H1 (cell line): ENCODE measurements around the gene KLHL33. TPM values are rescaled to one million over a fixed set of nuclear protein-coding genes. Genes with fewer than 3 reads are reported as not detected.

ENCODE experiments used
- CTCF ChIA-PET: fragments of 300-600 bp; sonication (Branson Sonifier 250); formaldehyde crosslinking; loops from one replicate; lab custom pipeline; 2021; ENCODE audit not compliant: partially characterized antibody; lab: Charles Lee
- POLR2A ChIA-PET: fragments of 300-600 bp; sonication (Branson Sonifier 250); formaldehyde crosslinking; loops from one replicate; lab custom pipeline; 2021; ENCODE audit warnings: inconsistent platforms; ENCODE audit not compliant: partially characterized antibody; lab: Charles Lee
- DNase-seq, 2 experiments: peaks; one replicate each; pipeline versions ENCODE4 v3.0.0 to v3.0.0-alpha.2; 2010 to 2022; ENCODE audit warnings: low spot score in 2 of 2, low read depth in 1 of 2, mixed read lengths in 1 of 2
- FAIRE-seq: peaks from 2 replicates; lab custom pipeline; 2011; peaks lifted over from hg19 to GRCh38; lab: Jason Lieb, UNC
- H2AFZ ChIP-seq: 2 replicates; pipeline ENCODE4 v1.8.1; 2012; ENCODE audit warnings: low read length, inconsistent platforms
- H2AK5ac ChIP-seq: 2 replicates; pipeline ENCODE4 v1.6.1; 2013; ENCODE audit warnings: low read depth, low read length
- H2BK120ac ChIP-seq: replicated peaks from 2 replicates; pipeline ENCODE3; 2013; ENCODE audit warnings: low read depth, low read length, inconsistent platforms
- H2BK12ac ChIP-seq: 2 replicates; pipeline ENCODE4 v1.6.1; 2013; ENCODE audit warnings: low read depth, low read length
- H2BK15ac ChIP-seq: 2 replicates; pipeline ENCODE4 v1.6.1; 2013; ENCODE audit warnings: low read length
- H2BK20ac ChIP-seq: 2 replicates; pipeline ENCODE4 v1.6.1; 2013; ENCODE audit warnings: low read length
- H2BK5ac ChIP-seq: 2 replicates; pipeline ENCODE4 v1.6.1; 2013; ENCODE audit warnings: low read depth, low read length
- H3K14ac ChIP-seq: 2 replicates; pipeline ENCODE4 v1.6.1; 2013; ENCODE audit warnings: inconsistent platforms; ENCODE audit not compliant: insufficient read length
- H3K18ac ChIP-seq: 2 replicates; pipeline ENCODE4 v1.6.1; 2013; ENCODE audit warnings: low read length; ENCODE audit errors: extremely low read depth
- H3K23ac ChIP-seq: 2 replicates; pipeline ENCODE4 v1.6.1; 2013; ENCODE audit warnings: inconsistent platforms; ENCODE audit not compliant: insufficient read length
- H3K23me2 ChIP-seq: 2 replicates; pipeline ENCODE4 v1.6.1; 2013; ENCODE audit warnings: low read depth, low read length
- H3K27ac ChIP-seq: 2 replicates; pipeline ENCODE4 v1.6.1; 2011; ENCODE audit warnings: low read depth, low read length, inconsistent platforms
- H3K27me3 ChIP-seq, 4 experiments: replicated peaks in 1 of 4; 1 replicate in 1 of 4; 2 replicates in 3 of 4; pipeline versions ENCODE4 v1.6.1 to v1.8.1; 2011 to 2013; ENCODE audit warnings: low read length in 3 of 4, mild to moderate bottlenecking in 3 of 4, inconsistent platforms in 2 of 4, mixed read lengths in 2 of 4, moderate library complexity in 1 of 4; ENCODE audit not compliant: control insufficient read depth in 3 of 4, insufficient read depth in 3 of 4; ENCODE audit errors: extremely low read depth in 1 of 4
- H3K36me3 ChIP-seq, 4 experiments: 2 replicates each; pipeline versions ENCODE4 v1.6.1 to v1.8.1; 2011 to 2013; ENCODE audit warnings: mild to moderate bottlenecking in 4 of 4, low read length in 3 of 4, moderate library complexity in 2 of 4, control low read depth in 1 of 4, inconsistent platforms in 1 of 4; ENCODE audit not compliant: insufficient read depth in 4 of 4, control insufficient read depth in 2 of 4
- H3K4ac ChIP-seq: replicated peaks from 2 replicates; pipeline ENCODE3; 2013; ENCODE audit warnings: low read length, low read depth, mixed read lengths, inconsistent platforms; ENCODE audit not compliant: insufficient read length
- H3K4me1 ChIP-seq, 4 experiments: replicated peaks in 1 of 4; 1 replicate in 1 of 4; 2 replicates in 3 of 4; pipeline versions ENCODE4 v1.6.1 to v1.8.1; 2011 to 2013; ENCODE audit warnings: low read length in 3 of 4, inconsistent platforms in 2 of 4, mixed read lengths in 1 of 4; ENCODE audit not compliant: insufficient read depth in 4 of 4, control insufficient read depth in 3 of 4
- H3K4me2 ChIP-seq, 2 experiments: 2 replicates each; pipeline versions ENCODE4 v1.6.1 to v1.8.1; 2011 to 2013; ENCODE audit warnings: low read depth in 2 of 2, low read length in 2 of 2, control low read depth in 1 of 2, inconsistent platforms in 1 of 2, mild to moderate bottlenecking in 1 of 2; ENCODE audit not compliant: insufficient read depth in 1 of 2
- H3K4me3 ChIP-seq, 4 experiments: fragments of 200-600, 300-600 bp in 1 of 4; sonication (generic), shearing (Covaris generic), sonication (Bioruptor Twin) in 1 of 4; 2 replicates each; pipeline versions ENCODE4 v1.5.1 to v1.8.1; 2011 to 2016; ENCODE audit warnings: low read length in 4 of 4, low read depth in 3 of 4, control low read depth in 2 of 4, inconsistent platforms in 2 of 4, mild to moderate bottlenecking in 2 of 4, mixed read lengths in 1 of 4, moderate library complexity in 1 of 4; ENCODE audit not compliant: insufficient read depth in 2 of 4; ENCODE audit errors: extremely low read depth in 1 of 4
- H3K56ac ChIP-seq: replicated peaks from 2 replicates; pipeline ENCODE3; 2013; ENCODE audit warnings: low read depth, mild to moderate bottlenecking, mixed read lengths, low read length, inconsistent platforms; ENCODE audit not compliant: insufficient read length
- H3K79me1 ChIP-seq: 2 replicates; pipeline ENCODE4 v1.6.1; 2013; ENCODE audit warnings: low read depth, low read length, control low read depth
- H3K79me2 ChIP-seq, 2 experiments: 2 replicates each; pipeline versions ENCODE4 v1.6.1 to v1.8.1; 2012 to 2013; ENCODE audit warnings: low read length in 2 of 2, mild to moderate bottlenecking in 2 of 2, inconsistent platforms in 1 of 2; ENCODE audit not compliant: insufficient read depth in 2 of 2, control insufficient read depth in 1 of 2
- H3K9ac ChIP-seq, 4 experiments: replicated peaks in 1 of 4; 1 replicate in 1 of 4; 2 replicates in 3 of 4; pipeline versions ENCODE4 v1.6.1 to v1.8.1; 2011 to 2013; ENCODE audit warnings: low read depth in 3 of 4, low read length in 3 of 4, control low read depth in 2 of 4, mild to moderate bottlenecking in 2 of 4, moderate library complexity in 2 of 4, inconsistent platforms in 1 of 4; ENCODE audit errors: extremely low read depth in 1 of 4
- H3K9me3 ChIP-seq, 2 experiments: 2 replicates each; pipeline versions ENCODE4 v1.6.1 to v1.8.1; 2012 to 2013; ENCODE audit warnings: mild to moderate bottlenecking in 2 of 2, moderate library complexity in 2 of 2, control low read depth in 1 of 2, inconsistent platforms in 1 of 2, low read depth in 1 of 2, low read length in 1 of 2, mixed read lengths in 1 of 2; ENCODE audit not compliant: insufficient read depth in 2 of 2
- H4K20me1 ChIP-seq, 2 experiments: replicated peaks in 1 of 2; 2 replicates each; pipeline versions ENCODE3 to v1.8.1; 2011 to 2013; ENCODE audit warnings: inconsistent platforms in 2 of 2, low read length in 2 of 2, mild to moderate bottlenecking in 1 of 2; ENCODE audit not compliant: insufficient read depth in 2 of 2, control insufficient read depth in 1 of 2
- H4K5ac ChIP-seq: 2 replicates; pipeline ENCODE4 v1.6.1; 2013; ENCODE audit warnings: low read length, low read depth, mixed read lengths, inconsistent platforms; ENCODE audit not compliant: insufficient read length
- H4K8ac ChIP-seq: 2 replicates; pipeline ENCODE4 v1.8.0; 2013; ENCODE audit warnings: mild to moderate bottlenecking, moderate library complexity, low read length, inconsistent platforms; ENCODE audit not compliant: insufficient read depth; ENCODE audit errors: extremely low read depth
- H4K91ac ChIP-seq: replicated peaks from 2 replicates; pipeline ENCODE3; 2013; ENCODE audit warnings: low read length, mixed read lengths, inconsistent platforms; ENCODE audit not compliant: insufficient read length
- BACH1 ChIP-seq: IDR thresholded peaks from 2 replicates; pipeline ENCODE4 v1.6.1; 2012; ENCODE audit warnings: low read length, improper control_type of control experiment
- FOSL1 ChIP-seq: IDR thresholded peaks from 2 replicates; pipeline ENCODE4 v1.6.1; 2011; ENCODE audit warnings: mild to moderate bottlenecking, low read depth, low read length, moderate library complexity; ENCODE audit not compliant: insufficient read depth
- GABPA ChIP-seq: IDR thresholded peaks from 2 replicates; pipeline ENCODE4 v1.6.1; 2011; ENCODE audit warnings: mild to moderate bottlenecking, low read length, moderate library complexity, borderline replicate concordance; ENCODE audit not compliant: insufficient read depth
- SIX5 ChIP-seq: IDR thresholded peaks from 2 replicates; pipeline ENCODE4 v1.6.1; 2011; ENCODE audit warnings: mild to moderate bottlenecking, low read depth, low read length
- SP2 ChIP-seq: IDR thresholded peaks from 2 replicates; pipeline ENCODE4 v1.6.1; 2012; ENCODE audit warnings: mild to moderate bottlenecking, low read length, inconsistent platforms
- SUZ12 ChIP-seq: fragments of 200-600 bp; sonication (generic); IDR thresholded peaks from 2 replicates; pipeline ENCODE4 v1.6.1; 2012; ENCODE audit warnings: mild to moderate bottlenecking, inconsistent platforms, low read length, moderate library complexity, mixed read lengths
- WGBS, 2 experiments: shearing (Covaris generic) in 1 of 2; methylation state at CpG; one replicate each; pipeline versions ENCODE4 v1.1.6 to v1.1.7; 2013 to 2015; ENCODE audit warnings: low lambda C conversion rate in 2 of 2, mixed read lengths in 2 of 2, inconsistent platforms in 1 of 2, low coverage in 1 of 2, missing lambda C conversion rate in 1 of 2; ENCODE audit not compliant: insufficient replicate concordance in 2 of 2, insufficient coverage in 1 of 2, insufficient read length in 1 of 2; ENCODE audit errors: extremely low coverage in 1 of 2, missing lambda C conversion rate in 1 of 2; 5-methylcytosine and 5-hydroxymethylcytosine counted together
- polyA plus RNA-seq, 7 experiments: library from polyadenylated mRNA; depleted of rRNA in 3 of 7; stranded (reverse) in 5 of 7; unstranded in 2 of 7; fragments of >200 nt in 5 of 7; fragments of 200-250 nt in 2 of 7; gene quantifications; 1 replicate in 5 of 7; 2 replicates in 1 of 7; 4 replicates in 1 of 7; pipeline versions ENCODE4 v1.2.1 to v1.2.3, GENCODE V29; 2011 to 2013; ENCODE audit warnings: missing spikeins in 2 of 7, mixed read lengths in 2 of 7
- total RNA-seq: library from RNA; stranded (reverse); fragmentation: NEBNext Ultra II Directional; extraction: Animal tissue kit (Norgen Biotek cat#: 25700); gene quantifications from 2 replicates; pipeline ENCODE4 v1.2.1, GENCODE V29; 2021

The KLHL33 gene
- total and polyA plus RNA-seq, 2 of the 8 experiments (the other 6 are each of a cell fraction or from before 2014, with no cell fraction given) = 0.11 to 0.17 TPM

DNA sequence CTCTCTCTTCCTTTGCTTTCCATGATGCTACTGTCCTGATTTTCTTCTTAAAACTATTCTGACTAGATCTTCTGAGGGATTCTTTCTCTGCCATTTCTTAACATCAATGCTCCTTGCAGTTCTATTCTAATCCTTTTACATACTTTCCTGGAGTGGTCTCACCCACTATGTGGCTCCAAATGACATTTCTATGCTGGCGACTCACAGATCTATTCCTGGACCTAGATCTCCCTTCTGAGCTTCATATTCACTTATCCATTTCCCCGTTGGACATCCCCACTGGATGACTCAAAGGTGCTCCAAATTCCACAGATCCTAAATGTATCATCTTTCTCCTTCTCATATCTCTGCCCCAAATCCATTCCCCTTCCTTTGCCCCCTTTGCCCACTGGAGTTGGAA lies 26.7 kb downstream of the KLHL33 start:
- Histone ChIP-seq H3K79me2 (no peaks in the 10 kb centered on the region; a peak in 1 of 4 replicates), H3K23me2 (peaks cover 7% of the 10 kb centered on the region), H4K20me1 (no peaks in the 10 kb centered on the region), H3K9me3 (no peaks in the 10 kb centered on the region; a peak in 1 of 4 replicates), H3K4me3 (no peak overlapping the region), H3K23ac (no peak overlapping the region), H3K18ac (no peak overlapping the region), H3K27ac (no peak overlapping the region), H3K9ac (no peak overlapping the region), H3K56ac (no peak overlapping the region), H2BK12ac (no peak overlapping the region), H2BK20ac (no peak overlapping the region), H2BK5ac (no peak overlapping the region), H2BK120ac (no peak overlapping the region), H3K36me3 (peaks cover 0 to 8% (median 0%) of the 10 kb centered on the region in 4 experiments; a peak in 2 of 8 replicates), H4K91ac (no peak overlapping the region), H4K5ac (no peak overlapping the region), H3K4me1 (peaks cover 0 to 4% (median 1%) of the 10 kb centered on the region in 4 experiments; a peak in 2 of 7 replicates), H3K4ac (no peak overlapping the region), H3K14ac (no peak overlapping the region), H2AK5ac (no peak overlapping the region), H4K8ac (no peak overlapping the region), H2BK15ac (no peak overlapping the region), H3K79me1 (peaks cover 3% of the 10 kb centered on the region; the same call in 1 of the 2 replicates), H3K27me3 (no peaks in the 10 kb centered on the region), H2AFZ (no peak overlapping the region), H3K4me2 (no peak overlapping the region)
- WGBS, 2 experiments = 81% methylated on average over 2 of the region's 2 CpGs; no CpG with 5 or more reads in 1 of the 2 experiments
- POLR2A ChIA-PET = interaction anchor here (1.1 kb wide), 1 partner anchor 66 kb away, joined by 6 read pairs; the partner anchor contains the start of gene PARP2
- TF ChIP-seq BACH1 (no peak), SP2 (no peak), SIX5 (no peak), FOSL1 (no peak), SUZ12 (no peak), GABPA (no peak)
- CTCF ChIA-PET = interaction anchor here (1.0 to 1.2 kb wide), 2 partner anchors 27 to 275 kb away, joined by 3 read pairs; partner anchors contain the start of gene RNASE4
- DNase-seq (no peak), FAIRE-seq (no peak)
